OCI-M1 (cell line): Measurements from ENCODE around the gene GLUL.
"Not testable (repeated sequence)": the region's sequence is repeated elsewhere in the genome, so short reads cannot be mapped to it uniquely, and the experiment has no call there.

Source experiments
- DNase-seq: peaks from one replicate; lab custom pipeline; 2025; lab: John Stamatoyannopoulos, UW

The GLUL gene

GRCh38 chr1:182394055-182394775, 2.6 kb upstream of the GLUL start:
- peak; percentile 88 for DNase-seq

DNA sequence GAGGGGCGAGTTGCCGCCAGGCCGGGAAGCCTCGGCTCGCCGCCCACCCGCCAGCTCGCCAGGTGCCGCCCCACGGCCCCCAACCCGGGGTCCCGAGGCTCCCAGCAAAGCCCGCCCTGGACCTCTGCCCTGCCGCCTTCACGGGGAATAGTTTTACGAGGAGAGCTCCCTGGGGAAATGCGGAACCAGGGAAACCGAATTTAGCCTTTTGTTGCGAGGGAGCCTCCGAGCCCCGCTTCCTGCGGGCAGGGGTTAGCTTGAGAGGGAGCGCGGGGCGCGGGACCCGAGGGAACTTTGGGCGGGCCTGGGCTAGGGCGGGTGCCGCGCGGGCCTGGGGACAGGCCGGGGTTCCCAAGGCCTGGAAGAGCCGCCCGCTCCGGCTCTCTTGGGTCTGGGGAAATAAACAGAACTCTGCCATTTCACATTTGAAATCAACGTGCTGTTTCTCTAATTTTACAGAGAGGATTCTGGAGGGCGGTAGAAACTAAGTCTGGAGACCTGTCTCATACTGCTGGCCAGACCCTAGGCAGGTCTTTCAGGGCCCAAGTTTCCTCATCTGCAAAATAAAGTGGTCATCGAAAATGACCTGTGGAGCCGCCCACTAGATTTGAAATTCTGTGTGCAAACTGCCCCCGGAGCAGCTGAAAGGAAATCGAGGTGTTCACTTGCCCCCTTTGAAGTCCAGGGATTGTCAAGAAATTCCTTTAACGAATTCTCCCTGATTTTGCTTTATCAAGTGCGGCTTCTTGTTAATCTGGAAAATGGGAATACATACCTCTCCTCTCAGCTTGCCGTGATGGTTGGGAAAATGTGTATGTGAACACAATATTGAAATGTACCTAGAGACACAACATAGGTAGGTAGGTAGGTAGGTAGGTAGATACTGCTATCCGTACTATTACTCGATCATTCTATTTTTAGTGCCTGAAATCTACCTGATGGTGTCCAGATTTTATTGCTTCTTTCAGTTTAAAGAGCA, 749 bp upstream of the GLUL start:
- DNase-seq = peak; percentile 90

- DNase-seq = no peak
Measured at GRCh38 chr1:182391028-182391361, 595 bp downstream of the GLUL start.

DNA sequence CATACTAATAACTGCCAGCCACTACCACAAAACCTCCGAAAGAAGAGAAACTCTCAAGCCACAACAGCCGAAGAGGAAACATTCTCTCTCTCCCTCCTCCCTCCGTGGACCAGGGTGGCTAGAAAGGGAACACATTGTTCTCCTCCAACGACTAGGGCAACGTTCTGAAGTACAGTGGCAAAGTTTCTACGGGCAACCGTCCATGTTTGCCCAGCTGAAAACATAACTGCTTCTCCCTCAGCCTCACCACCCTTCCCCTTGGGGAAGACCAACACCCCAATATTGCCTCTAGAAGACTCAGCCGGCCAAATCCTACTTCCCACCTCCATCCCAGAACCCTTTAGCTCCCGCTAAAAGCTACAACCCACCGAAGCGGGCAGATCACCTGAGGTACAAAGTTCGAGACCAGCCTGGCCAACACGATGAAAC, 2.0 kb downstream of the GLUL start:
- peak; percentile 50 for DNase-seq

DNA sequence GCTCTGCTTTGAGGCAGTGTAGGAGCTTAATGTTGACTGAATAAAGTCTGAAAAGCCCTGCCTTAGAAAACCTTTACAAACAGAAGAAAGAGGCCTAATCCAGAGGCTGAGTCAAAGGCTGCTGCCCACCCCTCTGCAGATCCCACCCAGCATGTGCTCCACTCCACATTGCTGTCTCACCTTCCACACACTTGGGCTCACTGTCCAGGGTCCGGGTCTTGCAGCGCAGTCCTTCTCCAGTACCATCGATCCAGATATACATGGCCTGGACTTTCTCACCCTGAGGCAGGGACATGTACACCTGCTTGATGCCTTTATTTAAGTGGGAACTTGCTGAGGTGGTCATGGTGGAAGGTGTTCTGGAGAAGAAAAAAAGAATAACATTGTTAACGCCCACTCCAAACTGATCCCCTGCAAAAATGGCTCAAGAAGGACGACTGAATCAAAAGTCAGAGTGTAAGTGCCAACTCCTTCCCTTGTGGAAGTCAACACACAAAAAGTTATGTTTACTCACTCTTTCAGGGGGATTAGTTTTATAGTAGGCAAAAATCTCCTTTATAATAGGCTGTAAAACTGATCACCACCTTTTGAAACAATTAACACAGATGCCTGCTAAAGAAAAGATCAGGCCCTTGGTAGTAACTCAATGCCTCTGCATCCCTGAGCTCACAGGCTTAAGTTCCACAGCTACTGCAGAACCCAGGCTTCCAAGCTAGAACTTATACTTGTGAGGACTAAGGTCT, 3.0 kb downstream of the GLUL start:
- no peak for DNase-seq

- no peak for DNase-seq
Measured at GRCh38 chr1:182387566-182387965, 4.0 kb downstream of the GLUL start.

DNA sequence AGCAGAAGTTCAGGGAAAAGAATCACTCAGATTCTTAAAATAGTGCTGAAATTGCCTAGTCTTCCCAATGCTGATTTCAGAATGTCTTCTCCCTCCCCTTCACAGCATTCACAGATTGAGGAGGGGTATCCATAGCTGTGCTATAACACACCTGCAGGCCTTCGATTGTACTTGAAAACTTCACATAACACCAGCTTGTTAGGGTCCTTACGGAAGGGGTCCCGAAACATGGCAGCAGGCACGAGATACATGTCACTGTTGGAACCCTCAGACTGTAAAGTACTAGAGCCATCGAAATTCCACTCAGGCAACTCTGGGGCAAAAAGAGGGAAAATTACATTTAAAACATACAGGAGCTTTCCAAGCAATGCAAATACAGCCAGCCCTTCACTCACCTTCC, 4.6 kb downstream of the GLUL start:
- DNase-seq = no peak

DNA sequence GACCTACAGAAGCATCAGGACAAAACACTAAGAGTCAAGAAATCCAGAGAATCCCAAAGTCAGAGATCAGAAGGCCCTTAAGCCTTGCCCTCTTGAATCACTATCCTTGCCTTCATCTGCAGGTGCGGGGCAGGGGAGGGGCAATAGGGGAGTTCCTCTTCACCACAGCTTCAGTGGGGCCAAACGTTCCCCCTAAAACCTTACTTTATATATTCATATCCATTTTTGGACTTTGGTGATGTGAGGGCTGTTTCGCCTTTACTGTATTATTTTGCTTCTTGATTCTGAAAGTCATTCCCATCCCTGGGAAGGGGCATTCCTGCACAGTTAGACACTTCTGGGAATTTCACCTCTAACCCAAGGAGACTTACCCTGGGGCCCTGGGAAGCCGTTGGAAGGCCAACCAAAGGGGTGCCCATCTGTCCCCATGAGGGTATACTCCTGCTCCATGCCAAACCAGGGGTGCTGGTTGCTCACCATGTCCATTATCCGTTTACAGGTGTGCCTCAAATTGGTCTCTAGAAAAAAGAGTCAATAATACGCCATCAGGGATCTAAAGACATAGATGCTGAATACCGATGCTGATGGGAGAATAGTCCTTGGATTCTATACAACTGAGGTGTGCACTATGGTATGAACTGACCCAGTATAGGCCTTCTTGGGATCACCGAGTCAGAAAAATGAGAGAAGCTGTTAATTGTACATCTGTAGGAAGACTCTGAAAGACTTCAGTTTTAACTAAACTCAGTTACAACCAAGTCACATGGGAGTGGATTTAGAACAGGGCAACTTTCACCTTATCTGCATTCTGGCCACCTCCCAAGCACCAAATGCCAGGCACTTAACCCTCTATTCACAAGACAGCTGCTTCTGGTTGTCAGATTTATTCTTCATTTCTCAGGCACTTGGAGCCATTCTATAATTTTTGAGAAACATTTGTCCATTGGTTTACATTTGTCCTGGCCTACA, 5.4 kb downstream of the GLUL start:
- DNase-seq = no peak

DNA sequence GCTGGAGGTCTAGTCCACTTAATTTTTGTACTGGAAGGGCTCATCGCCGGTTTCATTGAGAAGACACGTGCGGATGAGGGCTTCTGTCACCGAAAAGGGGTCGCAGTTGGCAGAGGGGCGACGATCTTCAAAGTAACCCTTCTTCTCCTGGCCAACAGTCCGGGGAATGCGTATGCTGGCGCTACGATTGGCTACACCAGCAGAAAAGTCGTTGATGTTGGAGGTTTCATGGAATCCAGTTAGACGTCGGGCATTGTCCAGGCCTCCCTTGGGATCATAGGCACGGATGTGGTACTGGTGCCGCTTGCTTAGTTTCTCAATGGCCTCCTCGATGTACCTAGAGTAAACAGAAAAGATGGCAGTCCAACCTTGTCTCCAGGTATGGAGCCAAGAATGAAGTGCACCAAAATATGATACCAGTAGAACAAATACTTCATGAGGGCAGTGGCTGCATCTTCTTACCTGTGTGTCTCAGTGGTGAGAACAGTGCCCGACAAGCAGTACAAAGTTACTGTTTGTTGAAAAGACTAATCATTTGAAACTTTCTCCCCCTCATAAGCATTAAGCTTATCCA, 7.1 kb downstream of the GLUL start:
- no peak for DNase-seq

DNA sequence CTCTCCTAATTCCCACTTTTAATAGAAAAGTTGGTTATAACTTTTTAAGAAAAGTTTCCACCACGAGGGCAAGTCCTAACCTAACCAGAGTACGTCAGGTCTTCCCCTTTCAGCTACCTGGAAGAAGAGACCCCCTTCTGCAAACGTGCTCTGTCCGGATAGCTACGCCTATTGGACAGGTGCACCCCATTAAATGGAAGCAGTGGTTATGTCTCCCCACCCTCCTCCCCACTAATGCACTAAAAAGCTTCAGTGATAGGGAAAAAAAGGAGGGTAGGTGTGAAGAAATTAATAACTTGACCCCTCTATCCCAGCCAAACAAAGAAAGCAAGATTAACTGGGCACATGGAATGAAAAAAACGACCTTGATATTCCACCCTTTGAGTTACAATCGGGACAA, 7.7 kb downstream of the GLUL start:
- no peak for DNase-seq

DNA sequence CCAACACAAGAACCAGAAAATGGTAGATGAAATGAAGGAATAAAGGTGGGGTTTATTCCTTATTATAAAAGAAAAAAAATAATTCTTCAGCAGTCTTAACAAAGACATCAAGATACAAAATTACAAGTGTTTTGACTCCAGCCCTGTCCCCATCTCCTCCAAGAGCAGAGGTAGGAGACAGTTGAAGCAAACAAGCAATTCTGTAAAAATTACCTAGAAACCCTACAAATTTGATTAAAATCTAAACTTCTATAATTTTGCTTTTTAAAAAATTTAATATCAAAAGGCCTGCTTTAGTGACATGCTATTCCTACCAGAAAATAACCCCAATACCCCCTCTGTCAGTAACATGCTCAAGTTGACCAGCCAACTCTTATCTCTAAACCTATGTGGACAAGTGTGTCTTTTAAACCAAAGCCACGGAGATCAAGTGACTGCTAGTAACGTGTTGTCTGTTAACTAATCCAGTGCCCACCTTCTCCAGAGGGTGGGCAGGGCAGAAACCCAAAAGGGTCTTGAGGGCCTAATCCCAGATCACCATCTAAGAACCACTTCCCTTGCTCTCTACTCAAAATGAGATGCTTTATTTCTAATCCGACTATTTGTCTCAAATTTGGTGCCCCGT, 8.4 kb downstream of the GLUL start:
- DNase-seq = peak; percentile 22

DNA sequence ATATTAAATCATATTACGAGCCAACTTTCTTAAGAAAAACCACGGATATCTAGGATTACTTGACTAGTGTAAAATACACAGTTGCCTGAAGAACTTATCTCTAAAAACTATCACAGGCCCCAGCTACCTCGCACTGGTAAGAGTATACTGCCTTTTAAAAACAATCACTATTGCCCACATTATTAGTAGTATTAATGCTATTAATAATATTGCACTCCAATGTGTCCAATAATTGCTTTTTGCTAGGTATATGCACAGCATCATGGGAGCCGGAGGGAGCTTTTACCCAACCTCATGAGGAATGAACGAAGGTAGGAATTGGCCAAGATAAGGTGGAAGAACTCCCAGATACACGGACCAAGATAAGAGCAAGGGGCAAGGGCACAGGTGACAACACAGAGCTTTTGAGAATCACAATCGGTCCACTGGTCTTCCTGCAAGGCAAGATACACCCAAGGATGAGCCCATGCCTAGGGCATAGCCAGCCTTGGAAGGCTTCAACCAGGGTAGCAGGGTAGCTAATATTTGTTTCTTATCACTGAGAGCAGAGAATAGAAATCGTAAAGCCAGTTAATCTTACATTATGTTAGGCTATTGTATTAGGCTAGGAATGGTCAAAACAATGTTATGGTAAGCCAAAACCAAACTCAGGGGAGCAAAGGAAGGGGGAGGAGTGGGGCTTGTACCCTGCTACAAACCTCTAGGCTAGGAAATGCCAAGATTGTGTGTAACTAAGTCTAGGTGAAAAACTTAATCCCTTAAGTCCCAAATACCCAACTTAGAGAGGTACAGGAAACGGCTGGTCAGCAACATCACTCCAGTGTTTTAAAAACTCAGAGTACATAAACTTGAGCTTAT, 9.4 kb downstream of the GLUL start:
- DNase-seq = no peak

DNA sequence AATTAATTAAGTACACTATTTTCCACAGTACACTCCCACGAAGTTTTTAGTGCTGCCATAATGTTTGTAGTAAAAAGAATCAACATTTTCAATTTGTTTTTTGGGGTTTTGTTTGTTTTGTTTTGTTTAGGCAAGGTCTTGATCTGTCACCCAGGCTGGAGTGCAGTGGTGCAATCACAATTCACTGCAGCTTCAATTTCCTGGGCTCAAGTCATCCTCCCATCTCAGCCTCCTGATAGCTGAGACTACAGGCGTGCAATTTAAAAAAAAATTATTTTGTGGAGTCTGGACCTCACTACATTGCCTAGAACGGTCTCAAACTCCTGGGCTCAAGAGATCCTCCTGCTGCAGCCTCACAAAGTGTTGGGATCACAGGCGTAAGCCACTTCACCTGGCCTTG, 11.4 kb downstream of the GLUL start:
- DNase-seq = no peak

DNA sequence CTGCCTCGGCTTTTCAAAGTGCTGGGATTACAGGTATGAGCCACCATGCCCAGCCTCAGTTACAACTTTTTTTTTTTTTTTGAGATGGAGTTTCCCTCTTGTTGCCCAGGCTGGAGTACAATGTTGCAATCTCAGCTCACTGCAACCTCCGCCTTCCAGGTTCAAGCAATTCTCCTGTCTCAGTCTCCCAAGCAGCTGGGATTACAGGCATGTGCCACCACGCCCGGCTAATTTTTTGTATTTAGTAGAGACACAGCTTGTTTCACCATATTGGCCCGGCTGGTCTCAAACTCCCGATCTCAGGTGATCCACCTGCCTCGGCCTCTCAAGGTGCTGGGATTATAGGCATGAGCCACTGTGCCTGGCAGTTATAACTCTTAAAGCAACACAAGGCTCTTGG, 11.8 kb downstream of the GLUL start:
- not testable (repeated sequence) for DNase-seq

DNA sequence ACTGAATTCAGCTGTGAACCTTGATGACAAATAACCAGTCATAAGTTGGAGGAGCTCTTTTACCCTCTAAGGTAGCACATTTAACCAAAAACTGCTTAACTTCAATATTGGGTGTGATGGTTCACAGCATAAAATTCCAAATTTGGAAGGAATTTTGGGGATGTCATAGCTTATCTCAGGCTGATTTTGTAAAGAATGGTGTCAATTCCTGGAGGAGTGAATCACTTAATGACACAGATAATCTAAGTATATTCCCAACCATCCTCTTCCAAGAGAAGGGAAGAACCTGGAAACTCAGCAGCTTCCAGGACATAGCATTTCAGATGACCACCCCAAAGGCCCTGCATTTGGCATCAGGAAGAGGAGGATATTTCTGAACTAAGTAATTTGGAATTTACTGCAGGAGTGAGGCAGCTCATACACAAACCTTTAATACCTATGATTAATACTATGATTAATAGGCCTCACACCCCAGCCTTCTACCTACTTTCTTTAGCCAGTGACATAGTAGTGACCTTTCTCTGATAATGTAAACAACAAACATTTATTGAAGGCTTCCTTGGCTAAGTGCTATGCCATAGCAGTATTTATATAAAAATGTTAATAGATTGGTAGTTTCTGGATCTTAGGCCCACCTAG, 14.5 kb downstream of the GLUL start:
- DNase-seq = no peak

GRCh38 chr1:182374101-182374834, 17.3 kb downstream of the GLUL start:
- no peak for DNase-seq

DNA sequence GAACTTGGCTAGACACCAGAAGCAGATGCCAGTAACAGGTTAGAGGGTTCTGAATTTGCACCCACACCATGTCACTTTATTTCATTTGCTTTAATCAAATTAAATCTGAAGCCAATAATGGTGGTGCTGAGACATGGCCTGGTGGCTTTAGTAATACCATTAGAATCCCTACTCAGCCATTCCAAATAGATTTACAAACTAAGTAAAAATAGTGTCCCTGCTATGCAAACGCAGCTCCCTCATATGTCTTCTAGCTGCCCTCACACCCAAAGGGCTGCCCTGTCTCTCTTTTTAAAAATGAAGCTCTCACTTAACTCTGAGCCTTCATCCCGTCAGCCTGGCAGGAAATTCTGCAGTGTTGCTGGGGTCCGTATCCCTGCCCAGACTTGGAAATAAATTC, 21.1 kb downstream of the GLUL start:
- DNase-seq = no peak

DNA sequence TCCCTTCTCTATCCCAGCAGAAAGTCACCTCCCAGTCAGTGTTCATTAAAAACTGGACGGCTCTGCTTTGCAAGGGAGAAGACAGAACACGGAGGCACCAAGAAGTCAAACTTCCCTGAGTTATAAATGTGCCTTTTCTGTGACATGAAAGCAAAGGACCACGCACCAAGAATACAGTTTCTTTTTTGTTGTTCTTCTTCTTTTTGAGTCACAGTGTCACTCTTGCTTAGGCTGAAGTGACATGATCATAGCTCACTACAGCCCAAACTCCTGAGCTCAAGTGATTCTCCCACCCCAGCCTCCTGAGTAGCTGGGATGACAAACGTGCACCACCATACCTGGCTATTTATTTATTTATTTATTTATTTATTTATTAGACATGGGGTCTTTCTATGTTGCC, 22.7 kb downstream of the GLUL start:
- no peak for DNase-seq
